SK-MEL-5 (cell line): ENCODE data around the gene TMEM202. TPM values are rescaled to one million over a fixed set of nuclear protein-coding genes. Genes with fewer than 3 reads are reported as not detected.
A peak's percentile ranks its signal among the peaks of the same experiment; 100 is the strongest.
"Not testable (repeated sequence)": the region's sequence is repeated elsewhere in the genome, so short reads cannot be mapped to it uniquely, and the experiment has no call there.

ENCODE experiments used
- DNase-seq: peaks from one replicate; pipeline ENCODE4 v3.0.0-alpha.2; 2016; ENCODE audit warnings: low read depth, low spot score
- in situ Hi-C: cut with HindIII; loops from 2 replicates; pipeline ENCODE4 v1.10.0; 2016; ENCODE audit warnings: low sequenced_read_pairs, high pct_unique_total_duplicates, low pct_unique_long_range_greater_than_20kb
- polyA plus RNA-seq, 2 experiments: library from polyadenylated mRNA; depleted of rRNA; stranded (reverse); fragments of >200 nt; gene quantifications; 2 replicates each; pipeline ENCODE4 v1.2.3, GENCODE V29; 2015
- total RNA-seq: library from RNA; depleted of rRNA; stranded (reverse); fragments of >200 nt; shearing (Covaris generic); gene quantifications from 2 replicates; pipeline ENCODE4 v1.2.3, GENCODE V29; 2014; rRNA removed

Gene TMEM202, protein sequence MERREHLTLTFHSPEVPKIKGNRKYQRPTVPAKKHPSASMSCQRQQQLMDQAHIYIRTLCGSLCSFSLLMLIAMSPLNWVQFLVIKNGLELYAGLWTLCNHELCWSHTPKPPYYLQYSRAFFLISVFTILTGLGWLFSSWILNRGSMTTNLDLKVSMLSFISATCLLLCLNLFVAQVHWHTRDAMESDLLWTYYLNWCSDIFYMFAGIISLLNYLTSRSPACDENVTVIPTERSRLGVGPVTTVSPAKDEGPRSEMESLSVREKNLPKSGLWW
- total RNA-seq: not detected in 2 replicates
- polyA plus RNA-seq (2015; cell fraction: cytosol; rRNA removed): not detected in 2 replicates
- polyA plus RNA-seq (2015; cell fraction: nucleus; rRNA removed): not detected in 2 replicates

- in situ Hi-C loops: no loop called here
- DNase-seq: no peak
Observed at GRCh38 chr15:72397796-72398588, at the start of gene TMEM202. Gene TMEM202 (plus strand): TSS chr15:72398305. CDS start chr15:72398327, 22 bp downstream.

DNA sequence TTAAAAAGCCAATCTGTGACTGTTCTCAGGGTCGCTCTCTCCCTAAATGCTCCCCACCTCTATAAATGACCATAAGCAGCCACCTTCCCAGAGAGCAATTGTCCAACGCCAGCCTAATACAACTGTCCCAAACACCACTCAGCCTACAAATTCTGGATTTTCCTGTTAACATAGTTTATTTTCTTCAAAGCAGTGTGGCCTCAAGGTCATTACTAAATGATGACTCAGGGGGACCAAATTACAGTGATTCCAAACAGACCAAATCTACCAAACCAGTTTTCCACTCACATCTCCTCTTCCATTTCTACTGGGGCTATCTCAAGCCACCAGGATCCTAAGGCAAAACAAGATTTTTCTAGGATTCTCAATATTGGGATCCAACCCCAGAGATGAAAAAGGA is 44.8 kb upstream of the TMEM202 start:
- DNase-seq: no peak
- in situ Hi-C loops: no loop called here

DNA sequence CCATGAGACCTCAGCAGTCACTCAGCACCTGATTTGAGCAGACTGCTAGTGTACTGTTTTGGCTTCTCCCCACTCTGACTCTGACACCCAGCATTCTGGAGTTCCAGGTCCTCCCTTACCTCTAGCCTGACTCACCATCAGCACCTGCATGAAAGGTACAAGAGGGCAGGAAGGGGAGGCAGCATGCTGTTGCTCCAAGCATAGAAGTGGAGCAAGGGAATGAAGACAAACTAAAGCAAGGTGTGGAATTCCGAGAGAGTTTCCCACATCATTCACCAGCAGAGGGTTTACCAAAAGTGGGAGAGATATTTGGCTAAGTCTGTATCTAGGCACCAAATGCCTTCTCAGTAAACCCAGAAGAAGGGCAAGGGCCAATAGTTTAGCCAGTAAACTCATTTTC is 43.6 kb upstream of the TMEM202 start:
- in situ Hi-C loops: no loop called here
- no peak for DNase-seq

DNA sequence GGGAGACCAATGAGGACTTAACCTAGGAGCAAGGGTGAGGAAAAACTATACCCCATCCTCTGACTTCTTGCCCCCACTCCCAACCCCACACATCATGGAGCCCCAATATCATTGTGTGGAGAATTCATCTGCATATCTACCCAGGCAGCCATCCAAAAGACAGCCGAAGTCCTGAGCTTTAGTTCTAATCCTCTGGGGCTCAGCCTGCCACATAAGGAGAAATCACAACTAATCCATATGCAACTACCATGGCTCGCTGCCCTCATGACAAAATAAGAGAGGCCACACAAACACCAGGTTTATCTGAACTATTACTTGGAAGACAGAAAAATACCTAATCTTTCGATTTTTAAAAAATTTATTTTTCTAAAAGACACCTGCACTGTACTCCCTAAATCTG is 40.0 kb upstream of the TMEM202 start:
- DNase-seq: no peak
- in situ Hi-C loops: no loop called here

DNA sequence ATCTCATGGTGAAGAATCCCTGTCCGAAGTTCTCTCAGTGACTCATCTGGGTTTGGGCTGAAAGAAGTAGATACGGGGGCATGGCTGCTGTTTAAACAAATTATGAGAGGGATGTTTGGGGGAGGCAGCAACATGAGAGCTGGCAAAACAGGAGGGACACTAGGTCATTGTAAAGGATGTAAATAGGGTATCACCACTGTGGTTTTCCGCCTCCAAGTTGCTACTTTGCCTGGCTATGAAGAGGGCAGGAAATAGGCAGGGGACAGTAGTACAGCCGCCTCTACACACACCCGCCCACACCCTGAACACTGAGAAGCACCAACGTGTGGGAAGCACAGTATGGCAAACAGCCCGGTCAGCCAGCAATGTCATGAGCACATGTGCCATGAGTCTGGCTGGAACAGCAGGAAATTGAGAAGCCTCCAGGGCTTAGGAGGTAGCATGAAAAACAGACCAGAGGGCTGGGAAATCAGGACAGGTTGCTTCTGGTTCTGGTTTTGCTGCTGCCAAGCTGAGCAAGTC is 39.4 kb upstream of the TMEM202 start:
- DNase-seq: peak; percentile 23
- in situ Hi-C loops: no loop called here

DNA sequence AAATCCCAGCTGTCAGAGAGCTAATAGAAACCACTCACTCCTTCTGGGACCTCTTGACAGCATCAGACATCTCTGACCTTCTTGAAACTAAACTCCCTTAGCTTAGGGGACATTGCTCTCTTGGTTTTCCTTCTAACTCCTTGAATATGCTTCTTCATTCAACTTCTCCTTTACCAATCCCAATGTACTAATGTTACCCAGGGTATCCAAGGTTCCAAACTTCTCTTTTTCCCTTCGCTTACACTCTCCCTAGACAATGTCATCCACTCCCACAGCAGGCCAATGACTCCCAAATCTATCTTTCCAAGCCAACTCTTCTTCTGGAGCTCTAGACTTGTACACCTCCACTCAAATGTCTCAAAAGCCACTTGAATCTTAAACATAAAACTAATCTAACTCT is 36.9 kb upstream of the TMEM202 start:
- in situ Hi-C loops: no loop called here
- DNase-seq: no peak

- in situ Hi-C loops: no loop called here
- DNase-seq: no peak
Observed at GRCh38 chr15:72365844-72366243, 32.3 kb upstream of the TMEM202 start.

DNA sequence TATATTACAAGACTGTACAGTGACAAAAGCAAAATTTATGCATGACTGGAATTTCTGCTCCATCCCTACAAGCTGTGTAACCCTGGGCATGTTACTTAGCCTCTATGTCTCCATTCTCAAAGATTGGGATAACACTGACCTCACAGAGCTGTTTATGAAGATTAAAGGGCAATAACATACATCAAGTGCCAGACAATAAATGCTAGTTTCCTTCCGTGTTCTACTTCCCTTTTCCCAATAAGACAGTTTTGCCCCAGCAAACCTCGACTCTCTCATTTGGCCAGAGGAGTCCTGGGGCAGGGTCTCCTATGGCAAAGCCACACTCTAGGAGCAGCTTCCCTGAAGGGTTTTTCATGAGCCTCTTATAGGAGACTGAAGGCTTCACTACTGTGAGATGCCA is 29.8 kb upstream of the TMEM202 start:
- in situ Hi-C loops: no loop called here
- DNase-seq: no peak

DNA sequence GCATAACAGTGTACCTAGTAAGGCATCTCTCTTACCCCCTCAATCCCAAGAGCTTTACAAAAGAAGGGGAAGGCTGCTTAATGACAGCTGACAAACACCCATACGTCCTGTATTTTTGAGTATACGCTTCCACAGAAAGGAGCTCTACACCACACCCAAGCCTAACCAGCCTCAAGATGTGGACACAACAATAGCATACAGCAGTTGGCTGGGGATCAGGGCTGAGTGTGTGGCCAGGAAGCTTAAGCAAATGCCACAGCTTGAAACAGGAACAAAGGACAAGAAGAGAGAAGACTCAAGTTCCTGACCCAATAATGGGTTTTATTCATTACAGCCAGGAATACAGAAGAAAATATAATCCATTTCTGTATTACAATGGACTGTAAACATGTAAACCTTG is 29.2 kb upstream of the TMEM202 start:
- peak; percentile 14 for DNase-seq
- in situ Hi-C loops: no loop called here

GRCh38 chr15:72369964-72370363 is 28.1 kb upstream of the TMEM202 start:
- DNase-seq: no peak
- in situ Hi-C loops: no loop called here

DNA sequence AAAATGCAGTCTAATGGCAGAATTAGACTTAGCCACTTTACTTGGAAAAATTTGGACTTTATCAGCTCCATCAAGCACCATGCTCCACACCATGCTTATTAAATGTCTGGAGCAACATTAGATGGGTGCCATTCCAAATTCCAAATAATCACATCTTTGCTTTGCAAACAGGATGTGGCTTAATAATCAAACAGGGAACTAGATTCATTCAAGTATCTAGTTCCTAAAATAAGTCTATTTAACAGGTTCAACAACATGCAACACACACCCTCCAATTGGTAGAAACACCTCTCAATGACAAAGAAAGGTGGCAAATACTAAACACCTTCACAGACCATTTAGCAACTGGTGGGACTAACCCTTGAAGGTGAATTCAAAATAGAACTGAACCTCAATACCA is 25.7 kb upstream of the TMEM202 start:
- no peak for DNase-seq
- in situ Hi-C loops: no loop called here

GRCh38 chr15:72375501-72375845 is 22.6 kb upstream of the TMEM202 start:
- in situ Hi-C loops: no loop called here
- no peak for DNase-seq

- DNase-seq: peak; percentile 65
- in situ Hi-C loops: no loop called here
Observed at GRCh38 chr15:72375846-72376581, 22.1 kb upstream of the TMEM202 start, which contains the start of gene HEXA. Gene HEXA (minus strand): TSS chr15:72376014. CDS start chr15:72375972, 42 bp downstream.

- in situ Hi-C loops: no loop called here
- DNase-seq: no peak
Observed at GRCh38 chr15:72377331-72377730, 20.8 kb upstream of the TMEM202 start.

DNA sequence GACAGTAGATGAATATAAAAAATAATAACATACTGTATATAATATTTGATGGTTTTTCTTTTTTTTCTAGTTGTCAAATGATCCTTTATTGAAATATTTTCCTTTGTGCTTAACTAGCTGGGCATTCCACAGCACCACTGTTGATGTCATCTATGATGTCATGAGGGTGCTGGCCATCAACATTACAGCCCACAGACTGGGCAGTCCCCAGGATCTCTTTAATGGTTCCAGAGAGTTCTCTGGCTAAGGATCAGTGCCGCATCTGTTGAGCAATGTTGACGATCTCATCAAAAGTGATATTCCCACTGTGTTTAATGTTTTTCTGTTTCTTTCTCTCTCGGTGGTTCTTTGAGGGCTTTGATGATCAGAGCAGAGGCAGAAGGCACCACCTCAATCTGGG is 19.0 kb upstream of the TMEM202 start:
- DNase-seq, in situ Hi-C loops: not testable (repeated sequence)

DNA sequence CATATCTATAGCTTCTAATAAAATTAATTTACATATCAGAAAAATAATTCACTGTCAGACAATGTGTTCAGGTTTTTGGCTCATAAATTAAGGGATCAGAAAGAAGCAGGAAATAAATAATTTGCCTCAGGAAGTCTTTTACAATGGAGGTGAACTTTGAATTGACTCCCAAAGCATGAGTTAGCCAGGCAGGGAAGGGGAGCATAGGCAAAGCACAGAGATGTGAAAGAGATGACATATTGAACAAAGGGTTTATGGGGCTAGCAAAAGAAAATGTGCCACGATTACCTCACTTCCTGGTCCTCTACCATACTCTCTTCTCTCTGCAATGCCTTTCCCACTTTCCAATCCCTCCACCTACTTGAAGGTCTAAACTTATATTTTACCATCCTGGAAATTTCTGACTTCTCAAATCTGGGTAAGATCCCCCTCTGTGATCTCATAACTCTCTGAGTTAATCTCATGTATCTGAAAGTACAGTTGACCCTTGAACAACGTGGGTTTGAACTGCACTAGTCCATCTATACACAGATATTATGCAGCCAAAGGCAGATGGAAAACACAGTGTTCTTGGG is 18.2 kb upstream of the TMEM202 start:
- in situ Hi-C loops: no loop called here
- DNase-seq: no peak

GRCh38 chr15:72380743-72381142 is 17.4 kb upstream of the TMEM202 start:
- DNase-seq: no peak
- in situ Hi-C loops: no loop called here

GRCh38 chr15:72382146-72382545 is 16.0 kb upstream of the TMEM202 start:
- in situ Hi-C loops: no loop called here
- DNase-seq: peak; percentile 19
